Measurements from ENCODE around the gene CACNA2D3.

The CACNA2D3 gene

DNA sequence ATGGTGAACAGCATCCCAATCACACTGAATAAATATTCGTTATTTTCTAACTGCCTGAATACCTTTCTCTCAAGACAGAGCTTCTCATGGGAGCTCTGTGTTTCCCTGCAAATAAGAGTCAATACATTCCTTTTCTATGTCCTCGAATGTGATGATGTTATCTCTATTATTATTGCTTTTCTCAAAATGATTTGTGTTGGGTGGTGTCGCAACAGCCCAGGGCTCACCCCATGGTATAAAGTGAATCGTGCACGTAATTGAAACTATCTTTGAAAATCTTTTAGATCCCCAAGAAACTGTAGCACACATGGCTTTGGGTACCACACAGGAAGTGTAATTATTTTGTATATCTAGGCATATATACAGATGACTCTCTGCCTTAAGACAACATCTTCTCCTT is 996.1 kb downstream of the CACNA2D3 start:
- DNase-seq: no peak

DNA sequence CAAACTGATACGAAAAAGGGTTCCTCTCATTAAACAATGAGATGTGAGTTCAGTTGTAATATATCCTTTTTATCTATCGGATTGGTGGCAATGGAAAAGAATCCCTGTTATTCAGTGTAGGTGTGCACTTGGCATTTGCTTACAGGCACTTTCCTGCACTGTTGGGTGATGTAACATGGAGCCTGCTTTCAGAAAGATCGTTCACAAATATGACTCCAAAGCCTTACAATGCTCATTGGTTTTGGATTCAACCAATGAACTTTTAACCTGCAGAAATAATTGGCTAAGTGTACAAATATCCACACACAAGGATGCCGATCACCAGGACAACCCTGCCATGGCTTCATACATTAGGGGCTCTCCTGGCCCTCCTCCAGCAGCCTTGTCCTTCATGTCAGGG is 996.9 kb downstream of the CACNA2D3 start:
- no peak for DNase-seq

DNA sequence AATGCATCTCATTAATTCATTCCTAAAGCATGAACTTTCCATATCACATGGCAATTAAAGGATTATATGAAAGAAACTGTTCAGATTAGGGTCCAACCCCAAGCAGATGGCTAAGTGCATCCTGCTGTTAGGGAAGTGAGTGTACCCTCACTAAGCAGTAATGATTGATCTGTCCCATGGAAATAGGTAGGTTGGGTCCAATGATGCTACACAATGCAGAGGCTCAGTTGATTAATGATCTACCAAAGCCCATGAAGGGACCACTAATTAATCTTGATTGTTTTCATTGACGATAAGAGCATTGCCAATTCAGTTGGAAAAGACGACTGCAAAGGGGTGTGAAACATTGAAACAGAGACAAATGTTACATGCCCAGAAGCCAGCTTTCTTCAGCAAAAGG is 1000.0 kb downstream of the CACNA2D3 start:
- no peak for DNase-seq
